Astrocyte of the cerebellum (primary cell): ENCODE measurements around the gene USP33.

Experiments used
- DNase-seq: peaks from one replicate; pipeline ENCODE4 v3.0.0-alpha.2; 2011; ENCODE audit warnings: low read depth
- H3K4me3 ChIP-seq: 2 replicates; pipeline ENCODE4 v1.5.1; 2011; ENCODE audit warnings: mild to moderate bottlenecking, low read depth, low read length, moderate library complexity
- in situ Hi-C: cut with HindIII; loops from 2 replicates; pipeline ENCODE4 v1.10.0; 2017; ENCODE audit warnings: low sequenced_read_pairs
- TF ChIP-seq, protein P1 (sequence below): IDR thresholded peaks from 2 replicates; pipeline ENCODE4 v1.5.1; 2012; ENCODE audit warnings: low read length, low read depth, moderate library complexity, mild to moderate bottlenecking; ENCODE audit errors: missing control alignments

Gene USP33

DNA sequence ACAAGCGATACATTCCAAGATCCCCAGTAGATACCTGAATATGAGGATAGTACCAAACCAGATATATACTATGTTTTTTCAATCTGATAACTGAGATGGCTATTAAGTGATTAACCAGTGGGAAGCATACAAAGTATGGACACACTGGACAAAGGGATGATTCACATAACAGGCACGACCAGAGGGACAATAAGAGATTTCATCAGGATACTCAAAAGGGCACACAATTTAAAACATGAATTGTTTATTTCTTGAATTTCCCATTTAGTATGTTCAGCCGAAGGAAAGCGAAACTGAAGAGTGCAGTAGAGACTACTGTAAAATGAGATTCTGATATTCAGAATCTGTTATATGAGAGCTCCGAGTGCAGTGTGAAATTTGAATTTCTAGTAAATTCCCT, 87.8 kb downstream of the USP33 start:
- TF ChIP-seq, protein P1, sequence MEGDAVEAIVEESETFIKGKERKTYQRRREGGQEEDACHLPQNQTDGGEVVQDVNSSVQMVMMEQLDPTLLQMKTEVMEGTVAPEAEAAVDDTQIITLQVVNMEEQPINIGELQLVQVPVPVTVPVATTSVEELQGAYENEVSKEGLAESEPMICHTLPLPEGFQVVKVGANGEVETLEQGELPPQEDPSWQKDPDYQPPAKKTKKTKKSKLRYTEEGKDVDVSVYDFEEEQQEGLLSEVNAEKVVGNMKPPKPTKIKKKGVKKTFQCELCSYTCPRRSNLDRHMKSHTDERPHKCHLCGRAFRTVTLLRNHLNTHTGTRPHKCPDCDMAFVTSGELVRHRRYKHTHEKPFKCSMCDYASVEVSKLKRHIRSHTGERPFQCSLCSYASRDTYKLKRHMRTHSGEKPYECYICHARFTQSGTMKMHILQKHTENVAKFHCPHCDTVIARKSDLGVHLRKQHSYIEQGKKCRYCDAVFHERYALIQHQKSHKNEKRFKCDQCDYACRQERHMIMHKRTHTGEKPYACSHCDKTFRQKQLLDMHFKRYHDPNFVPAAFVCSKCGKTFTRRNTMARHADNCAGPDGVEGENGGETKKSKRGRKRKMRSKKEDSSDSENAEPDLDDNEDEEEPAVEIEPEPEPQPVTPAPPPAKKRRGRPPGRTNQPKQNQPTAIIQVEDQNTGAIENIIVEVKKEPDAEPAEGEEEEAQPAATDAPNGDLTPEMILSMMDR = no peak
- in situ Hi-C loops = no loop called here
- H3K4me3 ChIP-seq = no peak overlapping the region
- DNase-seq = no peak

DNA sequence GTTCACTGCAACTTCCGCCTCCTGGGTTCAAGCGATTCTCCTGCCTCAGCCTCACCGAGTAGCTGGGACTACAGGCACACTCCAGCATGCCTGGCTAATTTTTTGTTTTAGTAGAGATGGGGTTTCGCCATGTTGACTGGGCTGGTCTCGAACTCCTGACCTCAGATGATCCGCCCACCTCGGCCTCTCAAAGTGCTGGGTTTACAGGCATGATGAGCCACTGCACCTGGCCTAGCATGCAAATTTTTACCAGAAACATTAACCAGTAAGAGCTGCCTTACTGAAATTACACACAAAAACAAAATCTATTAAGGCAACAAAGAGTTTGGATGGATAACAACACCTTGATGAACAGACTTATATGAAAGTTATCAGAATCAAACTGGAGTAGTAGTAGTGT, 89.3 kb downstream of the USP33 start:
- in situ Hi-C loops = no loop called here
- no peak for DNase-seq
- TF ChIP-seq, protein P1 = no peak
- H3K4me3 ChIP-seq = no peak overlapping the region

DNA sequence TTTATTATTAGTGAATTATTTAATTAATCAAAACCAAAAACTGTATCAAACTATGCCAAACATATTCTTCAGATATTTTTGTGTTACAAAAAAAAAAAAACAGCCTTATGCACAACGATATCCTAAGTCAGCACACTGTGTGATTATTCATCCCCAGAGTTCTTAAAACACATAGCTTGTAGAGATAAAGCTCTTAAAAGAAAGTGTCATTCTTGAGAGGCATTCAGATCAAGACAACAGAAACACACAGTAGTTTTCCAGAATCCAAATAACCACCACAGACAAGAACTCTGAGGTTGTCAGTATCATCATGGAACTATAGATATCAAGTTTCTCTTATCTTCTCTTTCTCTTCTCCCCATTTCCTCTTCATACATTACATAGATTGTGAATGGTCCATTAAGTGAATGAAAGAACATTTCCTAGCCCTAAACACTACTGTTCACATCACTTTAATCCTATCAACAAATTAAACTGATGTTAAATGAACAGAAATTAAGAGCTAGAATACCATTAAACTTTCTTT, 90.7 kb downstream of the USP33 start:
- no peak for DNase-seq
- no peak overlapping the region for H3K4me3 ChIP-seq
- in situ Hi-C loops = no loop called here
- TF ChIP-seq, protein P1 = no peak

DNA sequence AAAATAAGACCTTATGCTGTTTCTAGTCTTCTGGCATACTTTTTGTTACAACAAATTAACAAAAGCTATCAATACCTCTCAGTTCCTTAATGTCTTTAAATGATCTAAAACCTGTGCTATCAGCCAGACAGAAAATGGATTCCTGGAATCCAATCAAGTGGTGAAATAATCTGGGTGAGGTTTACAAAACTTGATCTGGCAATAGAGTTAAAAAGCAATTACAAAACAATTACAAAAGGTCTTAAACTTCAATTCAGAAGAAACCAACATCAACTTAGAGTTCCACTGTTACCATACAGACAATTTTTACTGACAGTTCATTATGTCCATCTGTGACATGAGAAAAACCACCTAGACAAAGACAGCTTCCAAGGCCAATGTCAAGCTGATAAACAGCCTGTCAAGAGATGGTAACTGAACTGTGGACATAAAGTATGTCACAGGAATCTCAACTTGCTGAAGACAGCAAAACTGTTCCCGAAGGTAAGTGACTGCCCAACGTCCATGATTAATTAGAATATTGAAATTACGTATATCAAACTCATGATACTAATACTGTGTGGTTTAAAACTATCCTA, 94.6 kb downstream of the USP33 start:
- DNase-seq = no peak
- no peak overlapping the region for H3K4me3 ChIP-seq
- TF ChIP-seq, protein P1 = no peak
- in situ Hi-C loops = no loop called here

DNA sequence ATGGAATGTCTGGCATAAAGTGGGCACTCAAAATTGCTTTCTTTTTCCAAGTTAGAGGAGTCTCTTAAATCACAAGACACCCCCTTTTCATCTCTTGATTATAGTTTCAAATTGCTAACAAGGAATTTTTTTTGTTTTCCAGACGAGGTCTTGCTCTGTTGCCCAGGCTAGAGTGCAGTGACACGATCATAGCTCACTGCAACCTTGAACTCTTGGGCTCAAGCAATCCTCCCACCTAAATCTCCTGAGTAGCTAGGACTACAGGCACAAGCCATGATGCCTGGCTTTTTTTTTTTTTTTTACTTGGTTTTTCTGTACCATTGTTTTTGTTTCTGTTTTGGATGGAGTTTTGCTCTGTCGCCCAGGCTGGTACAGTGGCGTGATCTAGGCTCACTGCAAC, 98.0 kb downstream of the USP33 start:
- TF ChIP-seq, protein P1 = no peak
- DNase-seq = no peak
- in situ Hi-C loops = no loop called here
- no peak overlapping the region for H3K4me3 ChIP-seq

DNA sequence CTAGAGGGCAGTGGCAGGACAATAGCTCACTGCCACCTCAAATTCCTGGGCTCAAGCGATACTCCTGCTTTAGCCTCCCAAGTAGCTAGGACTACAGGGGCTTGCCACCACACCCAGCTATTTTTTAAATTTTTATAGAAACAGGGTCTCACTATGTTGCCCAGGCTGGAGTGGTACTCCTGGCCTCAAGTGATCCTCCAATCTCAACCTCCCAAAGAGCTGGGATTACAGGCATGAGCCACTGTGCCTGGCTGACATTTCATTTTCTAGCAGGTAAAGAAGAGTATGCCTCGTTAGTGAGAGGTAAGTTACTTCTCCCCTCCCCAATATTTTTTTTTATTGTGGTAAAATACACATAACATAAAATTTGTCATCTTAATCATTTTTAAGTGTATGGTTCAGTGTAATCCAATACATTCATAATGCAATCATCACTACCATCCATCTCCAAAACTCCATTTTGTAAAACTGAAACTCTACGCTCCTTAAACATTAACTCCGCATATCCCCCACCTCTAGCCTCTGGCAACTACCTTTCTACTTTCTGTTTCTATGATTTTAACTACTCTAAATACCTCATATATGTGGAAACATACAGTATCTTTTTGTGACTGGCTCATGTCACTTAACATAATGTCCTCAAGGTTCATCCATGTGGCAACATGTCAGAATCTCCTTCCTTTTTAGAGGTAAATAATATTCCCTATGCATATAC, 99.6 kb downstream of the USP33 start:
- no peak for DNase-seq
- in situ Hi-C loops = no loop called here
- TF ChIP-seq, protein P1 = no peak
- H3K4me3 ChIP-seq = no peak overlapping the region
